GM18507 (cell line): Measurements from ENCODE around the gene BMPR2.
"Not testable (repeated sequence)": the region's sequence is repeated elsewhere in the genome, so short reads cannot be mapped to it uniquely, and the experiment has no call there.

ENCODE experiments used
- DNase-seq: peaks from one replicate; pipeline ENCODE4 v3.0.0; 2011; ENCODE audit warnings: low read depth; ENCODE audit not compliant: insufficient read length; ENCODE audit errors: extremely low spot score
- FAIRE-seq: peaks from 2 replicates; lab custom pipeline; 2011; peaks lifted over from hg19 to GRCh38; lab: Jason Lieb, UNC

Gene BMPR2

DNA sequence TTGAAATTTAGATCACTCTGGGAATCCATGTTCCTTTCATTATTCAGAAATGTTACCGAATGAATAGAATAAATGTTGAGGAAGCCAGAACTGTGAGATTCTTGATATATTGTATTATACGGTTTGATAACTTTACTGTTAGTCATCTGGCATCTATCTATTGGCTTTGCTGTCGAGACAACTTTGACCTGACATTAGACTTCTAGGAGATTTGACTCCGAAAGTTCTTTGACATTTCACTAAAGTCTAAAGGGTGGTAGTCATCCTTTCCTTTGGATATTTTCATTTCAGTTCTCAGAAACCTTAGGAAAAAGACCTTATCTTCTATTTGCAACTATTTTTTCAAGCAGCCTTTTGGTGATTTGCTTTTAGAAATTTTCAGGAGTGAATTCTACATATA lies 1.9 kb downstream of the BMPR2 start:
- FAIRE-seq (no peak), DNase-seq (no peak)

DNA sequence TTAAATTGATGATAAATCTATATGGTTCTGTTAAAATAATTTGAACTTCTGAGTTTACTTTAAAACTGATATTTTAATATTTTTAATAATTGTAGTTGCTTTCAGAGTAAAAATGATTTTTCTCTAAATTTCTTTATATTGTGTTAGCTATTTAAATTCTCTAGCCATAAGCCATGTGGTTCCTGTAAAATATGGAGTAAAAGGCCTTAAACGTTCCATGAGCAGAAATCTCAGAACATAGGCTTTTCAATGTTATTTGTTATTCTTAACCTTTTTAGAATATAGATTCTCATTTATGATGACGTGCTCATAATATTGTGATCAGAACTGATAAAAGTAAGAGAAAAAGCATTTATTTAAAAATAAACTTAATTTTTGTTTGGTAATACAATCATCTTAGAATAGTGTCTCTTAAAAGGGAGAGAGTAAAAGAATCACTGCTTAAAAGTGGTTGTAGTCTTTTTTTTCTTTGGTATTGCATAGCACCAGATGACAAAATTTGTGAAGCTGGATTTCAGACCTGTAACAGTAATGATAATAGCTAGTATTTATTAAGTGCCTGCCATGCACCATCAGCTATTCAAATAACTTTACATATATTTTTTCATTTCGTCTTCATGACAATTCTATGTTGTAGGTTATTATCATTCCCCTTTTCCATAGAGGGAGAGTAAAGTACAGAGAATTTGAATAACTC lies 2.7 kb downstream of the BMPR2 start:
- no peak for DNase-seq

GRCh38 chr2:202382684-202383083 lies 6.6 kb downstream of the BMPR2 start:
- no peak for FAIRE-seq
- DNase-seq, result no peak

More for the DNA sequence above, 2.7 kb downstream of the BMPR2 start:
- no peak for FAIRE-seq

GRCh38 chr2:202386495-202386894 lies 10.4 kb downstream of the BMPR2 start:
- DNase-seq, result not testable (repeated sequence)

DNA sequence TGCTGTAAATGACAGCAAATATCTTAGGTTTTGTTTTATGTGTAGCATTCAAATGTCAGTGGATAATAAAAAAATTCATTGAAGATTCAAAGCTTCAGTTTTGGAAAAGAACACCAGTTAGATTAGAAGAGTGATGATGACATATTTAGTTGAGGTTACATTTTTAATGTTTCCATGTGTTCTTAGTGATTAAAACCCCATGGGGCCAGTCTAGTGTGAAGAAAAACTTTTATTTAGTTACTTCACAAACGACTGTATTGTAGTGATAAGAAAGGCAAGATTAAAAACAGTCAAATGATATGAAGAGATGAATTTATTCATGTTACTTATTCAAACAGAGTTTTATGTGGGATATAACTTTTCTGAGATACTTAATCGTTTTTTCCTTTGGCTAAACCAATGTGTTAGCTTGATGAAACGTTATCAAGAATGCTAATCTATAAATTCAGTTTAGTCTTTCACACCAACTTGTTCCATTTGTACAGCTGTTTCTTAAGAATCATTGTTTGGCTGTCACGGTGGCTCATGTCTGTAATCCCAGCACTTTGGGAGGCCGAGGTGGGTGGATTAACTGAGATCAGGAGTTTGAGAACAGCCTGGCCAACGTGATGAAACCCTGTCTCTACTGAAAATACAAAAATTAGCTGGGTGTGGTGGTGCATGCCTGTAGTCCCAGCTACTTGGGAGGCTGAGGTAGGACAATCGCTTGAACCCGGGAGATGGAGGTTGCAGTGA lies 11.6 kb downstream of the BMPR2 start:
- no peak for DNase-seq
- no peak for FAIRE-seq

More at GRCh38 chr2:202386495-202386894, 10.4 kb downstream of the BMPR2 start:
- not testable (repeated sequence) for FAIRE-seq

GRCh38 chr2:202400941-202401340 lies 24.8 kb downstream of the BMPR2 start:
- FAIRE-seq, result no peak
- no peak for DNase-seq

- DNase-seq (no peak), FAIRE-seq (no peak)
Measured at GRCh38 chr2:202405798-202406197, 29.7 kb downstream of the BMPR2 start.

GRCh38 chr2:202406445-202406978 lies 30.4 kb downstream of the BMPR2 start:
- FAIRE-seq, result no peak
- no peak for DNase-seq

DNA sequence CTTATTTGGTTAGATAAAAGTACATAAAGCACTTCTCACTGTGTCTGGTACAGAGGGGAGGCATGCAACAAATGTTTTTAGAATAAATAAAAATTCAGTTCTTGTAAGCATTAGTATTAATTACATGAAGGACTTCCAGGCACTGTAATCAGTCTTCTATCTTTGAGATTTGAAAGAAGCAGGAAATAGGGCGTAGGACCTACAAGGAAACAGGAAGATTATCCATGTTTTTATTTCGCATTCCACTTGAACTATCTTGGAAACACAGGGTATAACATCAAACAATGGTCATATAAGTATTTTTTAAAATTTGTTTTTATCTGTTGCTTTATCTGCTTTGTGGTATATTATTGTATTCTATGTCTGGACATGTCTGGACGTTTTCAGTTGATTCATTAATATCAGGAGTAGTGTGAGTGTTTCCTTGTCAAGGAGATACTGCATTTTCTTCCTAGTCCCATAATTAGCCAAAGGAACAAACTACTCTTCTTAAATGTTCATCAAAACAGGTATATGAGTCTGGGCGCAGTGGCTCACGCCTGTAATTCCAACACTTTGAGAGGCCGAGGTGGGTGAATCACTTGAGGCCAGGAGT lies 32.5 kb downstream of the BMPR2 start:
- DNase-seq (no peak), FAIRE-seq (no peak)

GRCh38 chr2:202410092-202410491 lies 34.0 kb downstream of the BMPR2 start:
- DNase-seq (no peak), FAIRE-seq (no peak)

- FAIRE-seq (no peak), DNase-seq (no peak)
Measured at GRCh38 chr2:202411097-202411496, 35.0 kb downstream of the BMPR2 start.

GRCh38 chr2:202418027-202418426 lies 41.9 kb downstream of the BMPR2 start:
- DNase-seq, result no peak

DNA sequence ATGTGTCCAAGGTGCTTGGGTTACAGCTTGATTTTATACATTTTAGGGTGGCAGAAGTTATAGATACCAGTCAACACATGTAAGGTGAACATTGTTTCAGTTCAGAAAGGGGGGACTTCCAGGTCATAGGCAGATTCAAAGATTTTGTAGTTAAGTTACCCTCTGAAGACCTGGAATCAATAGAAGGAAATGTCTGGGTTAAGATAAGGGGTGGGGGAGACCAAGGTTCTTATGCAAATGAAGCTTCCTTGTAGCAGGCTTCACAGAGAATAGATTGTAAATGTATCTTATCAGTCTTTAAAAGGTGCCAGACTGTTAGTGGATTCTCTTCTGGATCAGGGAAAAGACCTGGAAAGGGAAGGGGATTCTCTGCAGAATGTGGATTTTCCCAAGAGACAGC lies 42.4 kb downstream of the BMPR2 start:
- FAIRE-seq, result no peak
- no peak for DNase-seq

More at GRCh38 chr2:202418027-202418426, 41.9 kb downstream of the BMPR2 start:
- FAIRE-seq, result no peak

- no peak for DNase-seq
- FAIRE-seq, result no peak
Measured at GRCh38 chr2:202423139-202423538, 47.0 kb downstream of the BMPR2 start.

GRCh38 chr2:202425036-202425435 lies 48.9 kb downstream of the BMPR2 start:
- no peak for FAIRE-seq
- no peak for DNase-seq

DNA sequence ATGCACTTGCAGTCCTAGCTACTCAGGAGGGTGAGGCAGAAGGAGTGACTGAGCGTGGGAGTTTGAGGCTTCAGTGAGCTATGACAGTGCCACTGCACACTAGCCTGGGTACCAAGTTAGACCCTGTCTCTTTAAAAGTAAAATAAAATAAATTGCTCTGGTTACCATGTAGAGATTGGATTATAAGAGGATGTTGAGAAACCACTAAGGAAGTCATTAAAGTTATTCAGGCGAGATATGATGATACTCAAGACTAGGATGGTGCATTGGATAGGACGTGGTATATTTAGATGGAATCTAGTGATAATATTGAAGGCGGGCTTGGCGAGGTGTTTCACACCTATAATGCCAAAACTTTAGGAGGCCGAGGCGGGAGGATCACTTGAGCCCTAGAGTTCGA lies 50.6 kb downstream of the BMPR2 start:
- FAIRE-seq, result no peak
- no peak for DNase-seq

DNA sequence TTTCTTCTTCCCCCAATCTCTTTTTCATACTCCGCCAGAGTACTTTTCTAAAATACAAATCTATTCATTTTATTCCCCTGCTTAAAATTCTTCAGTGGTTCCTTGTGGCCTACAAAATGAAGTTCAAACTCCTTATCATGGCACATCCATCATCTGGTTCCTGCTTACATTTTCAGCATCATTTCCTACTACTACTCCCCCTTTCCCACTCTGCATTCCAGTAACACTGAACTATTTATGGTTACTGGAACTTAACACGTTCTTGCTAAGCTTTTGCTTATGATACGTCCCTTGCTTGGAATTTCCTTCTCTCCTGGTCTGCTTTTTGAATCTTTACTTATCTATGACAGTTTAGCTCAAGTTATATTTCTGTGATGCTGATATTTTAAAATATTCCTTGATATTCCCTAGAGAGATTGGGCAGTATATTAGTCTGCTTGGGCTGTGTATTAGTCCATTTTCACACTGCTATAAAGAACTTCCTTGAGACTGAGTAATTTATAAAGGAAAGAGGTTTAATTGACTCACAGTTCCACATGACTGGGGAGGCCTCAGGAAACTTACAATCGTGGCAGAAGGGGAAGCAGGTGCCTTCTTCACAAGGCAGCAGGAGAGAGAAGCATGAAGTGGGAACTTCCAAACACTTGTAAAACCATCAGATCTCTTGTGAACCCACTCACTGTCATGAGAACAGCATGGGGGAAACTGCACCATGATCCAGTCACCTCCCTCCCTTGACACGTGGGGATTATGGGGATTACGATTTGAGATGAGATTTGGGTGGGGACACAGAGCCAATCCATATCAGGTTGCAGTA lies 53.2 kb downstream of the BMPR2 start:
- FAIRE-seq (no peak), DNase-seq (no peak)

DNA sequence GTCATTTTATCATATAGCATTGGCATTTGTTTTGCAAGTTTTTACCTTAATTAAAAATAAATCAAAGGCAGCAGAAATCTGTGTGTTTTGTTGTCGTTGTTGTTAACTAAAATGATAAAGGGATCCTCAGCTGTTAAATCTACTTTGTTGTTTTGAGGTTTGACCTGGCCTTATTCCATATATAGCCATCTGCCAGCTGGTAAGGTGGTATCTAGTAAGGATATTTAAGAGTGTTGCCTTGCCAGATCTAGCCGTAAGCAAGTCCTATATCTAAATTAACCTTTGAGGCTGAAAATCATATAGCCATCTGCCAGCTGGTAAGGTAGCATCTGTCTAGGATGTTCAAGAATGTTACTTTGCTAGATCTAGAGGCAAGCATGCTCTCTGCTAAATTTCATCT lies 56.6 kb downstream of the BMPR2 start:
- DNase-seq, result no peak

GRCh38 chr2:202434472-202434871 lies 58.3 kb downstream of the BMPR2 start:
- DNase-seq (no peak), FAIRE-seq (no peak)

More for the DNA sequence above, 56.6 kb downstream of the BMPR2 start:
- no peak for FAIRE-seq

- no peak for DNase-seq
- FAIRE-seq, result no peak
Measured at GRCh38 chr2:202436626-202437025, 60.5 kb downstream of the BMPR2 start.
